ENCODE results near the gene CBX2.

Gene CBX2

GRCh38 chr17:79799538-79800324, 21.8 kb downstream of the CBX2 start:
- DNase-seq (ENCODE audit: low read depth in 3 of 3) = no peak

- DNase-seq (ENCODE audit: low read depth in 3 of 3) = no peak
Observed at GRCh38 chr17:79800325-79801155, 22.6 kb downstream of the CBX2 start.

- no peak for DNase-seq (ENCODE audit: low read depth in 3 of 3)
Observed at GRCh38 chr17:79801156-79802038, 23.4 kb downstream of the CBX2 start.

GRCh38 chr17:79802039-79802735, 24.2 kb downstream of the CBX2 start:
- no peak for DNase-seq (ENCODE audit: low read depth in 3 of 3)

GRCh38 chr17:79802736-79803420, 24.9 kb downstream of the CBX2 start:
- DNase-seq (ENCODE audit: low read depth in 3 of 3) = no peak

GRCh38 chr17:79803421-79803996, 25.6 kb downstream of the CBX2 start:
- no peak for DNase-seq (ENCODE audit: low read depth in 3 of 3)

GRCh38 chr17:79803997-79804855, 26.3 kb downstream of the CBX2 start:
- DNase-seq (ENCODE audit: low read depth in 3 of 3) = peak; percentile 52 to 72 (median 69)

GRCh38 chr17:79804856-79805696, 27.1 kb downstream of the CBX2 start:
- DNase-seq (ENCODE audit: low read depth in 3 of 3) = no peak

GRCh38 chr17:79806446-79806760, 28.5 kb downstream of the CBX2 start:
- DNase-seq (ENCODE audit: low read depth in 3 of 3) = no peak

GRCh38 chr17:79806863-79807720, 29.1 kb downstream of the CBX2 start:
- DNase-seq (ENCODE audit: low read depth in 3 of 3) = no peak

GRCh38 chr17:79808763-79809529, 31.0 kb downstream of the CBX2 start:
- no peak for DNase-seq (ENCODE audit: low read depth in 3 of 3)

- DNase-seq (ENCODE audit: low read depth in 3 of 3) = no peak
Observed at GRCh38 chr17:79809530-79810129, 31.7 kb downstream of the CBX2 start.

GRCh38 chr17:79810130-79811010, 32.4 kb downstream of the CBX2 start:
- DNase-seq (ENCODE audit: low read depth in 3 of 3) = peak in 2 of 3 donors; percentile 58 to 61

GRCh38 chr17:79811011-79811867, 33.3 kb downstream of the CBX2 start:
- no peak for DNase-seq (ENCODE audit: low read depth in 3 of 3)
